HG02840 (cell line): ENCODE data around the gene APP.

Source experiments
- ATAC-seq: cut with Tn5 transposase; IDR thresholded peaks from one replicate; pipeline ENCODE4 v1.9.1; 2021; ENCODE audit warnings: mild to moderate bottlenecking, moderate library complexity, moderate number of reproducible peaks; ENCODE audit not compliant: unreplicated experiment, low FRiP score

APP gene

GRCh38 chr21:26170471-26171257, at the start of gene APP:
Gene APP (minus strand): TSS chr21:26170770. CDS start chr21:26170620, 150 bp downstream.
- peak; percentile 74 for ATAC-seq

GRCh38 chr21:26212220-26212619, 41.6 kb upstream of the APP start:
- ATAC-seq, result no peak

- ATAC-seq, result no peak
These were observed 40.0 kb upstream of the APP start for GRCh38 chr21:26210614-26211013.

GRCh38 chr21:26207021-26207420, 36.5 kb upstream of the APP start:
- ATAC-seq, result no peak

GRCh38 chr21:26199456-26199855, 28.9 kb upstream of the APP start:
- ATAC-seq, result no peak

GRCh38 chr21:26195708-26196107, 25.1 kb upstream of the APP start:
- ATAC-seq, result no peak

GRCh38 chr21:26194811-26195251, 24.3 kb upstream of the APP start:
- ATAC-seq, result no peak

GRCh38 chr21:26194326-26194725, 23.8 kb upstream of the APP start:
- no peak for ATAC-seq

GRCh38 chr21:26191609-26192008, 21.0 kb upstream of the APP start:
- ATAC-seq, result no peak

GRCh38 chr21:26188422-26188821, 17.9 kb upstream of the APP start:
- no peak for ATAC-seq

GRCh38 chr21:26185446-26185845, 14.9 kb upstream of the APP start:
- ATAC-seq, result no peak

- ATAC-seq, result no peak
These were observed 14.5 kb upstream of the APP start for GRCh38 chr21:26185021-26185420.

- no peak for ATAC-seq
These were observed 8.9 kb upstream of the APP start for GRCh38 chr21:26179501-26179900.

GRCh38 chr21:26177746-26178426, 7.3 kb upstream of the APP start:
- no peak for ATAC-seq

- ATAC-seq, result no peak
These were observed 6.6 kb upstream of the APP start for GRCh38 chr21:26177187-26177586.

- no peak for ATAC-seq
These were observed 909 bp upstream of the APP start for GRCh38 chr21:26171258-26172100.

- peak; percentile 34 for ATAC-seq
These were observed 729 bp downstream of the APP start for GRCh38 chr21:26169611-26170470.

GRCh38 chr21:26169061-26169610, 1.4 kb downstream of the APP start:
- ATAC-seq, result peak; percentile 33

GRCh38 chr21:26168371-26168770, 2.2 kb downstream of the APP start:
- ATAC-seq, result no peak

GRCh38 chr21:26167593-26167992, 3.0 kb downstream of the APP start:
- ATAC-seq, result no peak
